Activated CD4-positive, alpha-beta T cell treated with anti-CD3 and anti-CD28 coated beads, Interleukin-2, amount 50 U/mL, for 4 hours (primary cell): ENCODE measurements around the gene SPOCD1.
A peak's percentile ranks its signal among the peaks of the same experiment; 100 is the strongest.

Experiments
- DNase-seq, 2 experiments: peaks; one replicate each; pipeline ENCODE4 v3.0.0-alpha.2; 2020

SPOCD1 gene

GRCh38 chr1:31786366-31787060, 29.3 kb downstream of the SPOCD1 start:
- DNase-seq = no peak

GRCh38 chr1:31785947-31786290, 29.9 kb downstream of the SPOCD1 start:
- DNase-seq = no peak

- no peak for DNase-seq
Observed at GRCh38 chr1:31785020-31785946, 30.5 kb downstream of the SPOCD1 start.

- DNase-seq = no peak
Observed at GRCh38 chr1:31784356-31785019, 31.3 kb downstream of the SPOCD1 start.

GRCh38 chr1:31783846-31784245, 32.0 kb downstream of the SPOCD1 start:
- no peak for DNase-seq

GRCh38 chr1:31782421-31783410, 33.1 kb downstream of the SPOCD1 start:
- no peak for DNase-seq

GRCh38 chr1:31781756-31782371, 34.0 kb downstream of the SPOCD1 start:
- DNase-seq = no peak

DNA sequence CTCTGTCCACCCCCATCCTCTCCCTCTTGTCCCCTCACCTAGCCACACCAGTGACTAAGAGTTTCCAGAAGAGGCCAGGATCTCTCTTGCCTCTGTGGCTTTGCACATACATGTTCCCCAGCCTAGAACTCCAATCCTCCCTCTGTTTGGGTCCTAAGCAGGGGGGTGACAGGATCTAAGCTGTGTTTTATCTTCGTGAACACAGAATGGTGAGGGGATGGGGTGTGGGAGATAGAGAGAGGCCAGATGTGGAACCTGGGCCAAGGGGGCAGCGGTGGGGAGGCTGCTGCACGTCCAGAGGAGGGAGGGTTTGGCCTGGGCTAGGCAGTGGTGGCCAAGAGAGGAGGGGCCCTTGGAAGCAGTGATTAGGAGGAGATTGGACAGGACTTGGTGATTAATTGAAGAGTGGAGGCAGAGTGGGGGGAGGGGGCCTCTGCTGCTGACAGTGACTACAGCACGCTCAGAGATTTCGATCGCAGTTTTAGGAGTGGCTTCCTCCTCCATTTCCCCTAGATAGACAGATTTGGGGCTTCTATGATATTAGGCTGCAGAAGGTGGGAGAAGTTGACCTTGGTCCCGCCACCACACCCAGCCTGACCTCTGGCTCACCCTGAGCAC, 34.6 kb downstream of the SPOCD1 start:
- DNase-seq = no peak

GRCh38 chr1:31780632-31781031, 35.2 kb downstream of the SPOCD1 start:
- no peak for DNase-seq

DNA sequence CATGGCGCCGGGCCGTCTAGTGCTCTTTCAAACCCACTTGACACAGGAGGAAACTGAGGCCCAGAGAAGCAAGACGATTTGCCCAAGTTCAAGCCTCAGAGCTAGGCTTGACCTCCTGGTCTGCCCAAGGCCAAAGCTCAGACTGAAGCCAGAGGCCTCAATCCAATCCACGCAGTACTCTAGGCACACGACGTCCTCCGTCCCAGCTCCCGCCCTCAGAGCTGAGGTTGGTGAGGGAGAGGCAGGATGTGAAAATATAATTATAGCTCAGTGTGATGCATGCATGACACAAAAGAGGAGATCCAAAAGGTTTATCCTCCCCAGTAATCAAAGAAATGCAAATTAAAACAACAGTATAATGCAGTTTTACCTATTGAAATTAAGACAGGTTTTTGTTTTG, 36.1 kb downstream of the SPOCD1 start:
- DNase-seq = no peak

GRCh38 chr1:31778763-31779488, 36.9 kb downstream of the SPOCD1 start:
- DNase-seq = no peak

GRCh38 chr1:31776516-31776915, 39.3 kb downstream of the SPOCD1 start:
- no peak for DNase-seq

DNA sequence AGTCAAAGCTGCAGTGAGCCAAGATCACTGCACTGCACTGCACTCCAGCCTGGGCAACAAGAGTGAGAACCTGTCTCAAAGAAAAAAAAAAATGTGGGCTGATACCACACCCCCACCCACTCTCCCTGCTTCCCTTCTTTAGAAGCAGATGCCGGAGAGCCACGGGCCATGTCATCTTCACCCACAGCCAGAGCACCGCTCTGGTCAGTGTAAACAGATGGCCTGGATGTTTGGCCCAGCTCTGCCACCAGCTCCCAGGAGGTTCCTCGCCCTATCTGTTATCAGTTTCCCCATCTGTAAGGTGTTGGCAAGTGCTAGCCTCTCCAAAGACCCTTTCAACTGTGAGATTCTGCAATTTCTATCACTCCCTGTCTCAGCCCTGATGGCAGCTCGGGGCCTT, 39.8 kb downstream of the SPOCD1 start:
- DNase-seq = no peak

DNA sequence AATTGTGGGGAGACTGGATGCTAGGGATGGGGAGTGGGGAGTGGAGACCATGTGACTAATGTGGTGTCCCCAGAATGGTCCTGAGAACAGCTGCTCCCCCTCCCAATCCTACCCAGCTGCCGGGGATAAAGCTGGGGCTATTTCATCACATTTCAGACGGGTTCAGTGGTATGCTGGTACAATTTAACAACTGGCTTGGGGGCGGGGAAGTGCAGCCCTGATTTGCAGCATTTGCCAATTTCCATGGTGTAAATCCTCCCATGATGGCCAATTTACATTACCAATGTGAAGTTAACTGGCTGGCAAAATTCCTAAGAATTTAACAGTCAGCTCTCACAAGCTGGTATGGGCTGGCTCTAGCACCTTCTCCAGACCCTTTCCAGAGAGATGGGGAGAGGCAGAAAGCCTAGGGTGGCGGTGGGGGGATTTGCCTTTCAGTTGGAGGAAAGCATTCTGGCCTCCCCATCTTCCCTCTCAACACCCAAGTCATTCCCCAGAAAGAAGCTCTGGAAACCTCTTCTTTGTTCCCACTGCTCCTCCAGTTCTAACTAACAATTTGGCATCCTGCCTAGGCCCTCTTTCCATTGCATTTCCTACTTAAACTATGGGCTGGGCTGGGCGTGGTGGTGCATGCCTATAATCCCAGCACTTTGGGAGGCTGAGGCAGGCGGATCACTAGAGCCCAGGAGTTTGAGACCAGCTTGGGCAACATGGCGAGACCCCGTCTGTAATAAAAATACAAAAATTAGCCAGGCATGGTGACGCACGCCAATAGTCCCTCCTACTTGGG, 40.4 kb downstream of the SPOCD1 start:
- DNase-seq = no peak

GRCh38 chr1:31774495-31774894, 41.3 kb downstream of the SPOCD1 start:
- no peak for DNase-seq

DNA sequence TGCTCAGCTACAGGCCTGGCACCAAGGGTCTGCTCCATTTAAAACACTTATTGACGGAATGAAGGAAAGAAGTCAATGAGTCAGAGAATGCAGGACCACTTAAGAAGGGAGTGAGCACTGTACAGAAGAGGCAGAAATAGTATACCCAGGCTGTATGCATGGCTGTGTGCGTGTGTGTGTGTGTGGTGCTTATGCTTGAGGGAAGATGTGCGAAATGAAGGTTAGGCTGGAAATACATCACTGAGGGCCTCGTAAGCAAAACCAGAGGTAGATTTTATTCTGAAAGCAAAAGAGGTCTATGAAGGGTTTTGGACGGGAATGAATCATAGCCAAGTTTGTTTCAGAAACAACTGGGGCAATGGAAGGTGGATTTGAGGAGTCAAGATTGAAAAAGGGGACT, 42.0 kb downstream of the SPOCD1 start:
- DNase-seq = no peak

DNA sequence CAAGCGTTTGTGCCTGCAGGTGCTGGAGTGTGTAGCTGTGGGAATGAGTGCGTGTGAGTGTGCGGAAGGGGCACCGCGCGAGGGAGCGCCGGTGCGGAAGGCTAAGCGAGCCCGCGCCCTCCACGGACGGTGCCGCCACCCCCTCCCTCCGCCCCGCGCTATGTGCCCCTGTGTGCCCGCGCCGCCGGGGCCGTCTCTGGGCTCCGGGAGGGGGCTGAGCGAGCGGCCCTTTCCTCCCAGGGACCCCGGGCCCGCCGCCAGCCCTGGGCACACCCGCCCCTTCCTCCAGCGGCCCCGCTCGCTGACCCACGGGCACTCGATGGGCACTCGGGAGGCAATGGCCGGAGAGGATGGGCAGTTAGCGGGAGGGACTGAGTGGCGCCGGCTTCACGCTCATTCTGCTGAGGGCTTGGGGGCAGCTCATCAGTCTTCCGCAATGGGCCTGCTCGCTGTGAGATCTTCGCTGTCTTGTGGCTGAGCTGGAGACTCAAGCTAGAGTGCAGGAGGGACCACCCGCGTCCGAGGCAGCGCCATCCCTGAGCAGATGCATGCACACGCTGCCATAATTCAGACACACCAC, 43.1 kb downstream of the SPOCD1 start:
- no peak for DNase-seq

- peak; percentile 56 to 64 for DNase-seq
Observed at GRCh38 chr1:31771891-31772668, 43.7 kb downstream of the SPOCD1 start.
